H9 (cell line): ENCODE results near the gene RASSF7. TPM values are rescaled to one million over a fixed set of nuclear protein-coding genes. Genes with fewer than 3 reads are reported as not detected.

Experiments used
- DNase-seq: peaks from one replicate; pipeline ENCODE4 v3.0.0-alpha.2; 2017
- H2AFZ ChIP-seq: one replicate; pipeline ENCODE4 v1.6.1; 2013; ENCODE audit warnings: mild to moderate bottlenecking, low read length, control low read depth, moderate library complexity
- H2AK5ac ChIP-seq: 2 replicates; pipeline ENCODE4 v1.6.1; 2013; ENCODE audit warnings: low read length, control low read depth, mixed read lengths; ENCODE audit not compliant: insufficient read length
- H2BK120ac ChIP-seq: one replicate; pipeline ENCODE4 v1.6.1; 2013; ENCODE audit warnings: low read depth, mild to moderate bottlenecking, low read length, control low read depth, inconsistent platforms; ENCODE audit not compliant: poor library complexity, severe bottlenecking
- H2BK12ac ChIP-seq: 2 replicates; pipeline ENCODE4 v1.6.1; 2013; ENCODE audit warnings: low read length, control low read depth, mixed read lengths, low read depth; ENCODE audit not compliant: insufficient read length
- H2BK15ac ChIP-seq: 2 replicates; pipeline ENCODE4 v1.6.1; 2013; ENCODE audit warnings: low read depth, low read length, control low read depth
- H2BK20ac ChIP-seq: one replicate; pipeline ENCODE4 v1.6.1; 2013; ENCODE audit warnings: low read depth, mild to moderate bottlenecking, low read length, control low read depth, inconsistent platforms; ENCODE audit not compliant: poor library complexity, severe bottlenecking
- H2BK5ac ChIP-seq: 2 replicates; pipeline ENCODE4 v1.6.1; 2013; ENCODE audit warnings: low read length, control low read depth, mixed read lengths; ENCODE audit not compliant: insufficient read length
- H3K14ac ChIP-seq: 2 replicates; pipeline ENCODE4 v1.6.1; 2013; ENCODE audit warnings: low read length, control low read depth; ENCODE audit not compliant: insufficient read depth
- H3K18ac ChIP-seq: 2 replicates; pipeline ENCODE4 v1.6.1; 2013; ENCODE audit warnings: low read depth, mild to moderate bottlenecking, mixed read lengths, low read length, control low read depth; ENCODE audit not compliant: insufficient read length
- H3K23ac ChIP-seq: 2 replicates; pipeline ENCODE4 v1.6.1; 2013; ENCODE audit warnings: low read length, control low read depth, mixed read lengths, low read depth; ENCODE audit not compliant: insufficient read length
- H3K23me2 ChIP-seq: 2 replicates; pipeline ENCODE4 v1.6.1; 2013; ENCODE audit warnings: low read depth, mild to moderate bottlenecking, mixed read lengths, low read length, control low read depth; ENCODE audit not compliant: insufficient read length, poor library complexity, severe bottlenecking
- H3K27ac ChIP-seq: 2 replicates; pipeline ENCODE4 v1.5.1; 2013; ENCODE audit warnings: low read length, control low read depth, mixed read lengths, low read depth; ENCODE audit not compliant: insufficient read length
- H3K27me3 ChIP-seq: 2 replicates; pipeline ENCODE4 v1.6.1; 2013; ENCODE audit warnings: low read length, control low read depth, inconsistent platforms; ENCODE audit not compliant: insufficient read depth
- H3K4ac ChIP-seq: 2 replicates; pipeline ENCODE4 v1.6.1; 2013; ENCODE audit warnings: low read depth, mild to moderate bottlenecking, control low read depth, inconsistent platforms, low read length, moderate library complexity
- H3K4me1 ChIP-seq: 2 replicates; pipeline ENCODE4 v1.6.1; 2013; ENCODE audit warnings: low read length, control low read depth, inconsistent platforms; ENCODE audit not compliant: insufficient read depth
- H3K4me2 ChIP-seq: 2 replicates; pipeline ENCODE4 v1.6.1; 2013; ENCODE audit warnings: low read length, control low read depth, mixed read lengths; ENCODE audit not compliant: insufficient read length, insufficient read depth
- H3K56ac ChIP-seq: 2 replicates; pipeline ENCODE4 v1.6.1; 2013; ENCODE audit warnings: low read depth, mild to moderate bottlenecking, mixed read lengths, low read length, control low read depth; ENCODE audit not compliant: insufficient read length
- H3K79me1 ChIP-seq: 2 replicates; pipeline ENCODE4 v1.6.1; 2013; ENCODE audit warnings: low read depth, mild to moderate bottlenecking, moderate library complexity, low read length, control low read depth, inconsistent platforms; ENCODE audit not compliant: insufficient read depth, poor library complexity, severe bottlenecking
- H3K79me2 ChIP-seq: 2 replicates; pipeline ENCODE4 v1.6.1; 2013; ENCODE audit warnings: low read length, control low read depth, inconsistent platforms; ENCODE audit not compliant: insufficient read depth
- H3K9ac ChIP-seq: 2 replicates; pipeline ENCODE4 v1.6.1; 2013; ENCODE audit warnings: low read length, control low read depth, mixed read lengths; ENCODE audit not compliant: insufficient read length; ENCODE audit errors: extremely low read depth
- H3K9me3 ChIP-seq: one replicate; pipeline ENCODE4 v1.6.1; 2013; ENCODE audit warnings: low read depth, low read length, inconsistent platforms; ENCODE audit not compliant: control insufficient read depth
- H3T11ph ChIP-seq: one replicate; pipeline ENCODE4 v1.6.1; 2013; ENCODE audit warnings: mild to moderate bottlenecking, low read length, control low read depth, inconsistent platforms
- H4K20me1 ChIP-seq: one replicate; pipeline ENCODE4 v1.6.1; 2013; ENCODE audit not compliant: control insufficient read depth, insufficient read length, insufficient read depth
- H4K5ac ChIP-seq: 2 replicates; pipeline ENCODE4 v1.6.1; 2013; ENCODE audit warnings: low read depth, mild to moderate bottlenecking, mixed read lengths, low read length, control low read depth; ENCODE audit not compliant: insufficient read length
- H4K8ac ChIP-seq: replicated peaks from 2 replicates; pipeline ENCODE4 v1.6.1; 2013; ENCODE audit warnings: low read length, control low read depth, mixed read lengths, low read depth; ENCODE audit not compliant: insufficient read length
- H4K91ac ChIP-seq: 2 replicates; pipeline ENCODE4 v1.6.1; 2013; ENCODE audit warnings: low read depth, mild to moderate bottlenecking, moderate library complexity, mixed read lengths, low read length, control low read depth; ENCODE audit not compliant: insufficient read length
- H3K27ac Mint-ChIP-seq, 3 experiments: 2 replicates in 2 of 3; 3 replicates in 1 of 3; pipeline ENCODE4 v1.8.0; 2020 to 2021; ENCODE audit warnings: mixed read lengths in 3 of 3, mild to moderate bottlenecking in 1 of 3, moderate library complexity in 1 of 3
- H3K27me3 Mint-ChIP-seq: 2 replicates; pipeline ENCODE4 v1.8.0; 2021; ENCODE audit warnings: low read depth, mild to moderate bottlenecking, moderate library complexity, mixed read lengths
- H3K36me3 Mint-ChIP-seq, 3 experiments: 2 replicates in 2 of 3; 3 replicates in 1 of 3; pipeline ENCODE4 v1.8.0; 2020 to 2021; ENCODE audit warnings: low read depth in 3 of 3, mixed read lengths in 3 of 3; ENCODE audit not compliant: insufficient read depth in 1 of 3
- H3K4me1 Mint-ChIP-seq, 2 experiments: 2 replicates each; pipeline ENCODE4 v1.8.0; 2020; ENCODE audit warnings: mixed read lengths in 2 of 2
- H3K4me3 Mint-ChIP-seq, 2 experiments: 2 replicates in 1 of 2; 3 replicates in 1 of 2; pipeline ENCODE4 v1.8.0; 2020 to 2021; ENCODE audit warnings: mild to moderate bottlenecking in 2 of 2, mixed read lengths in 2 of 2, moderate library complexity in 1 of 2
- H3K9me3 Mint-ChIP-seq, 2 experiments: 2 replicates in 1 of 2; 3 replicates in 1 of 2; pipeline ENCODE4 v1.8.0; 2020; ENCODE audit warnings: mild to moderate bottlenecking in 2 of 2, mixed read lengths in 2 of 2, moderate library complexity in 1 of 2
- WGBS: extraction: QIAGEN DNeasy Blood & Tissue Kit; methylation state at CpG from one replicate; pipeline ENCODE4 v1.1.7; 2013; ENCODE audit warnings: missing lambda C conversion rate, low lambda C conversion rate, mixed read lengths; ENCODE audit not compliant: insufficient read length; ENCODE audit errors: extremely low coverage; 5-methylcytosine and 5-hydroxymethylcytosine counted together
- total RNA-seq: library from RNA; stranded (reverse); gene quantifications from 2 replicates; pipeline ENCODE4 v1.2.1, GENCODE V29; 2021
- TF ChIP-seq, protein P1 (sequence below): fragments of 200-600 bp; sonication (generic); conservative IDR thresholded peaks from 3 replicates; pipeline ENCODE4 v1.8.0; 2021; ENCODE audit warnings: antibody characterized with exemption, mild to moderate bottlenecking

The RASSF7 gene
- total RNA-seq, 1 experiment from 2014 or later: 26.3 TPM

GRCh38 chr11:611001-611996 lies 50.5 kb downstream of the RASSF7 start:
- Histone ChIP-seq H3K4me1 (no peaks in the 10 kb centered on the region), H2BK5ac (no peak overlapping the region), H3K18ac (no peak overlapping the region), H4K20me1 (peaks cover 2% of the 10 kb centered on the region), H3K79me2 (no peaks in the 10 kb centered on the region), H4K5ac (no peak overlapping the region), H3K27ac (no peak overlapping the region), H4K8ac (no peak overlapping the region), H3K4me2 (no peak overlapping the region), H3K14ac (no peak overlapping the region), H4K91ac (no peak overlapping the region), H2BK15ac (no peak overlapping the region), H3K56ac (no peak overlapping the region), H3K23me2 (peaks cover 4% of the 10 kb centered on the region), H2BK12ac (no peak overlapping the region), H3T11ph (no peak overlapping the region), H3K23ac (no peak overlapping the region), H3K9ac (no peak overlapping the region), H2AK5ac (no peak overlapping the region), H2BK120ac (no peak overlapping the region), H3K9me3 (no peaks in the 10 kb centered on the region), H3K79me1 (no peaks in the 10 kb centered on the region), H2BK20ac (no peak overlapping the region), H3K27me3 (no peaks in the 10 kb centered on the region), H3K4ac (no peak overlapping the region), H2AFZ (no peak overlapping the region)
- TF ChIP-seq, protein P1, sequence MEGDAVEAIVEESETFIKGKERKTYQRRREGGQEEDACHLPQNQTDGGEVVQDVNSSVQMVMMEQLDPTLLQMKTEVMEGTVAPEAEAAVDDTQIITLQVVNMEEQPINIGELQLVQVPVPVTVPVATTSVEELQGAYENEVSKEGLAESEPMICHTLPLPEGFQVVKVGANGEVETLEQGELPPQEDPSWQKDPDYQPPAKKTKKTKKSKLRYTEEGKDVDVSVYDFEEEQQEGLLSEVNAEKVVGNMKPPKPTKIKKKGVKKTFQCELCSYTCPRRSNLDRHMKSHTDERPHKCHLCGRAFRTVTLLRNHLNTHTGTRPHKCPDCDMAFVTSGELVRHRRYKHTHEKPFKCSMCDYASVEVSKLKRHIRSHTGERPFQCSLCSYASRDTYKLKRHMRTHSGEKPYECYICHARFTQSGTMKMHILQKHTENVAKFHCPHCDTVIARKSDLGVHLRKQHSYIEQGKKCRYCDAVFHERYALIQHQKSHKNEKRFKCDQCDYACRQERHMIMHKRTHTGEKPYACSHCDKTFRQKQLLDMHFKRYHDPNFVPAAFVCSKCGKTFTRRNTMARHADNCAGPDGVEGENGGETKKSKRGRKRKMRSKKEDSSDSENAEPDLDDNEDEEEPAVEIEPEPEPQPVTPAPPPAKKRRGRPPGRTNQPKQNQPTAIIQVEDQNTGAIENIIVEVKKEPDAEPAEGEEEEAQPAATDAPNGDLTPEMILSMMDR: no peak
- Mint-ChIP-seq H3K4me1 (peaks cover 4 to 6% of the 10 kb centered on the region in 2 experiments; a peak in 3 of 4 replicates), H3K9me3 (no peaks in the 10 kb centered on the region), H3K27ac (peak overlapping the region in 2 of 3 experiments; percentile 32 to 70; a peak in 2 of 7 replicates), H3K4me3 (no peak overlapping the region; a peak in 1 of 5 replicates), H3K27me3 (no peaks in the 10 kb centered on the region), H3K36me3 (peaks cover 18 to 53% (median 51%) of the 10 kb centered on the region in 3 experiments)
- no peak for DNase-seq
- no CpG with 5 or more reads among the region's 49 CpGs for WGBS
